ENCODE results near the gene MMS22L. TPM values are rescaled to one million over a fixed set of nuclear protein-coding genes. Genes with fewer than 3 reads are reported as not detected.

Gene MMS22L
- total RNA-seq, 1 donor: 10.2 TPM

- no peak overlapping the region for H3K4me3 ChIP-seq (ENCODE audit: low read length)
- no peaks in the 10 kb centered on the region for H3K4me1 ChIP-seq (ENCODE audit: insufficient read depth, low read length)
- H3K9me3 ChIP-seq (ENCODE audit: low read depth, low read length): no peaks in the 10 kb centered on the region
- H3K27me3 ChIP-seq (ENCODE audit: insufficient read depth, low read length): no peaks in the 10 kb centered on the region
Measured at GRCh38 chr6:97100696-97101095, 182.3 kb downstream of the MMS22L start.

- Histone ChIP-seq H3K27me3 (ENCODE audit: insufficient read depth, low read length) (no peaks in the 10 kb centered on the region), H3K4me3 (ENCODE audit: low read length) (no peak overlapping the region), H3K4me1 (ENCODE audit: insufficient read depth, low read length) (no peaks in the 10 kb centered on the region), H3K9me3 (ENCODE audit: low read depth, low read length) (no peaks in the 10 kb centered on the region)
Measured at GRCh38 chr6:97097068-97098047, 185.7 kb downstream of the MMS22L start.

GRCh38 chr6:97095311-97095850 lies 187.6 kb downstream of the MMS22L start:
- Histone ChIP-seq H3K4me1 (ENCODE audit: insufficient read depth, low read length) (no peaks in the 10 kb centered on the region), H3K27me3 (ENCODE audit: insufficient read depth, low read length) (no peaks in the 10 kb centered on the region), H3K9me3 (ENCODE audit: low read depth, low read length) (no peaks in the 10 kb centered on the region), H3K4me3 (ENCODE audit: low read length) (no peak overlapping the region)

GRCh38 chr6:97094376-97094775 lies 188.6 kb downstream of the MMS22L start:
- H3K27me3 ChIP-seq (ENCODE audit: insufficient read depth, low read length): no peaks in the 10 kb centered on the region
- H3K4me1 ChIP-seq (ENCODE audit: insufficient read depth, low read length): no peaks in the 10 kb centered on the region
- H3K4me3 ChIP-seq (ENCODE audit: low read length): no peak overlapping the region
- no peaks in the 10 kb centered on the region for H3K9me3 ChIP-seq (ENCODE audit: low read depth, low read length)

GRCh38 chr6:97092673-97093305 lies 190.2 kb downstream of the MMS22L start:
- no peaks in the 10 kb centered on the region for H3K9me3 ChIP-seq (ENCODE audit: low read depth, low read length)
- H3K4me1 ChIP-seq (ENCODE audit: insufficient read depth, low read length): no peaks in the 10 kb centered on the region
- H3K4me3 ChIP-seq (ENCODE audit: low read length): no peak overlapping the region
- H3K27me3 ChIP-seq (ENCODE audit: insufficient read depth, low read length): no peaks in the 10 kb centered on the region

Measured in mononuclear cell (primary cell).